ENCODE results near the gene HNRNPC.
"Not testable (repeated sequence)": the region's sequence is repeated elsewhere in the genome, so short reads cannot be mapped to it uniquely, and the experiment has no call there.

HNRNPC gene

DNA sequence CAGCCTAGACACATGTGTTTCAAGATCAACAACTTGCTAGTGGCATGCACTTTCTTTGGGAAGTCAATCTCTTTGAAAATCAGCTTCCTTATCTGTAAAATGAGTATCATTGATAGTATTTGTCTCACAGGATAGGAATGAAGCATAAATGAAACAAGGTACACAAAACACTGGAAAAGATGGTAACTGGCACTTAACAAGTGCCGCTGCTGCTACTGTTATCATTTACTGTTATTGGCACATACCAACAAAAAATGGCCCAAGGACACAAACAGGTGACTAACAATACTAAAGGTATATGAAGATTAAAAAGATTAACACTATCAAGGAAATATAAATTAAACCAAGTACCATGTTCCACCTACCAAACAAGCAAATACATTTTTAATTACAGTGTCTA is 20.9 kb downstream of the HNRNPC start:
- H3K4me3 ChIP-seq (ENCODE audit: low read depth, low read length) = no peak overlapping the region

- no peak overlapping the region for H3K4me3 ChIP-seq (ENCODE audit: low read depth, low read length)
Measured at GRCh38 chr14:21245813-21246212, 23.4 kb downstream of the HNRNPC start.

- no peak overlapping the region for H3K4me3 ChIP-seq (ENCODE audit: low read depth, low read length)
Measured at GRCh38 chr14:21244544-21244943, 24.7 kb downstream of the HNRNPC start.

- H3K4me3 ChIP-seq (ENCODE audit: low read depth, low read length) = no peak overlapping the region
Measured at GRCh38 chr14:21241218-21241819, 27.9 kb downstream of the HNRNPC start.

DNA sequence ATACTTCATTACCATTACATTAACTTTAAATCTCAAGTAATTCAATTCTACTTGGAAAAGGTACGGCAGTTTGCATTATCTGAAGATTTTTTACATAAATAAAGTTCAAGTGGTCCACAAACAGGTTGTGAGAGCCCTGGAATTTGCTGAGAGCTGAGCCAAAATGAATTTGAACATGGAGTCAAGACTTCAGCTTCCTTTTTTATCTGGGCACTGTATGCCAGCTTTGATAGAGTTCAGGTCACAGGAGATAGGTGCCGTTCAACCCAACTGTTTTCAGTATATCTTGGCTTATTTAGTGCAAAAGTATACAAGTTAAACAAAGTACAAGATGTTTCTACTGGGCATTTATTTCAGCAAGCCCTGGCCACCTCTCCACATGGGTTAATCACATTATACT is 28.8 kb downstream of the HNRNPC start:
- H3K4me3 ChIP-seq (ENCODE audit: low read depth, low read length) = no peak overlapping the region

DNA sequence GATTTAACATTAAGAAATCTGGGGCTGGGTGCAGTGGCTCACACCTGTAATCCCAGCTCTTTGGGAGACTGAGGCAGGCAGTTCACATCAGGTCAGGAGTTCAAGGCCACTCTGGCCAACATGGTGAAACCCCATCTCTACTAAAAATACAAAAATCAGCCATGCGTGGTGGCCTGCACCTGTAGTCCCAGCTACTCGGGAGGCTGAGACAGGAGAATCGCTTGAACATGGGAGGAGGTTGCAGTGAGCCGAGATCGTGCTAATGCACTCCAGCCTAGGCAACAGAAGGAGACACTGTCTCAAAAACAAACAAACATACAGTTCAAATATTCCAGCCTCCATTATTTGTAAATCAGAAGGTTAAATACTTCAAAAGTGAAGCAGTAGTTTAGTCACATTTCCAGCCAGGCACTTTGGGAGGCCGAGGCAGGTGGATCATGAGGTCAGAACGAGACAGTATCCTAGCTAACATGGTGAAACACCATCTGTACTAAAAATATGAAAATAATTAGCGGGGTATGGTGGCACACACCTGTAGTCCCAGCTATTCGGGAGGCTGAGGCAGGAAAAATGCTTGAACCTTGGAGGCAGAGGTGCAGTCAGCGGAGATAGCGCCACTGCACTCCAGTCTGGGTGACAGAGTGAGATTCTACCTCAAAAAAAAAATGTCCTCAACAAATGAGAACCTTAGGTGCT is 30.3 kb downstream of the HNRNPC start:
- no peak overlapping the region for H3K4me3 ChIP-seq (ENCODE audit: low read depth, low read length)

- no peak overlapping the region for H3K4me3 ChIP-seq (ENCODE audit: low read depth, low read length)
Measured at GRCh38 chr14:21236948-21237797, 32.1 kb downstream of the HNRNPC start.

DNA sequence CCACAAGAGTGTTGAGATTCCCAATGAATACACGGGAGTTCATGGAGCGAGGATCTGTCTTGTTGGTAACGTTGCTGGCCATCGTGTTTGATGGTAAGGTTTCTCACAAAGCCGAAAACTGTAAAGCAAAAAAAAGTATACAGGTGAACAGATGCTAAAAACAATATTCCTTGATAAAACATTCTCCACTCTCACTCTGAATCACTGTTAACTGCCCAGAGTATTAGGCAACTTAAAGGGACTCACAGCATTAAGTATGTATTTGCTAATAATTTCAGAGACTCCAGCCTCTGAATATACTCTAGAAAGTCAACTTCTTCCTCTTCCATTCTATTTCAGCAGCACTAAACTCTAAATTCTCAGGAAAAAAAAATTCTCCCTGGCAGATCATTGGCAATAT is 35.1 kb downstream of the HNRNPC start:
- no peak overlapping the region for H3K4me3 ChIP-seq (ENCODE audit: low read depth, low read length)

DNA sequence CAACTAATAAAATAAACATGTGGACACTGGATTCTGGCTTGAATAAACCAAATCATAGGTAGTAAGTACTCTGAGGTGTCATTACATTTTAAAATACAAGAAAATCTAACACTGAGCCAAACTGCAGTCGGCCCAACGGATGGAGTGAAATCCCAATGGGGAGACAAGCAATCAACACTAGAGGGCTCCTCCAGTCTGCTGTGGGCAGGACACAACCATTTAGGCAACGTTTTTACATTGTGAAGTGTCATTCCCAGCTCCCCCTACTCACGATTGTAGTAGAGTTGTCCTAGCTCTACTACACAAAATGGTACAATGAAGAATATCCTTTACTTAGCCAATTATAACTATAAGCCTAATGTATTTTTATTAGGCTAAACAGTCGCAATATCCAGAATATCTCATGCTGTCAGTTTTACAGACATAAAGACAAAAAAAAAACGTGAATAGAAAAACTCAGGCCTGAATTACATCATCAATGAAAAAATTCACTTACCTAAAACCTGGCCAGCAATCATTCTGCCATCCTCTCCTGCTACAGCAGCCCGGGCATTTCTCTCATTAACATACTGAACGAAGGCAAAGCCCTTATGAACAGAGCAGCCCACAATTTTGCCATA is 35.7 kb downstream of the HNRNPC start:
- no peak overlapping the region for H3K4me3 ChIP-seq (ENCODE audit: low read depth, low read length)

DNA sequence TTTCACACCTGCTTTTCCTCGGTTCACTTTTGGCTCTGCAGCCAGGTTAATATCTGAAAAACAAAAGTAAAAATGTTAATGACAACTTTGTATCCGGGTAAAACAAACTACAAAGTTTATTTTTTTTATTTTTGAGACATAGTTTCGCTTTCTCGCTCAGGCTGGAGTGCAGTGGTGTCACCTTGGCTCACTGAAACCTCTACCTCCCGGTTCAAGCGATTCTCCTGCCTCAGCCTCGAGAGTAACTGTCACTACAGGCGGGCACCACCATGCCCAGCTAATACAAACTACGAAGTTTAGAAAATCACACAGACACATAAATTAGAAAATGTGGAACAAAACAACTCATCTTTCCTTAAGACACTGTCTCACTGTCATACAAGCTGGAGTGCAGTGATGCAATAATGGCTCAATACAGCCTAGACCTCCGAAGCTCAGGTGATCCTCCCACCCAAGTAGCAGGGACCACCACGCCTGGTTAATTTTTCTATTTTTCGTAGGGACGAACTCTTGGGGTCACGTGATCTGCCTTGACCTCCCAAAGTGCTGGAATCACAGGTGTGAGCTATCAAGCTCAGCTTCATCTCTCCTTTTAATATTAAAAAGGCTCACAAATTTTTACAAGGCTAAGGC is 38.1 kb downstream of the HNRNPC start:
- H3K4me3 ChIP-seq (ENCODE audit: low read depth, low read length) = no peak overlapping the region

DNA sequence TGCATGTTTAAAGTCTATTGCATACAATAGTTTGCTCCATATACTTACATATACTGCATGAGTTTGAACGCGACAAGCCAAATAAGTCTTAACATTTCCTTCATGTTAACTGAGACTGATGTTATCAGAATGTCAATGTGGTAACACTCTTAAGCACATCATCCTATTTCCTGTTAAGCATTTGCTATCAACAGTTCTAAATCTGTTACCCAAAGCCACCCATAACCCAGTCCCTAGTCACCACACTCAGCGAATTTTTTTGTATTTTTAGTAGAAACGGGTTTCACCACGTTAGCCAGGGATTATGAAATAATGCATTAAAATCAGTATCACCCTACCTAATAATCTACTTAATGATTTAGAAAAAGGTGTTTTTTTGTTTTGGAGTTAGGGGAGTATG is 39.4 kb downstream of the HNRNPC start:
- no peak overlapping the region for H3K4me3 ChIP-seq (ENCODE audit: low read depth, low read length)

DNA sequence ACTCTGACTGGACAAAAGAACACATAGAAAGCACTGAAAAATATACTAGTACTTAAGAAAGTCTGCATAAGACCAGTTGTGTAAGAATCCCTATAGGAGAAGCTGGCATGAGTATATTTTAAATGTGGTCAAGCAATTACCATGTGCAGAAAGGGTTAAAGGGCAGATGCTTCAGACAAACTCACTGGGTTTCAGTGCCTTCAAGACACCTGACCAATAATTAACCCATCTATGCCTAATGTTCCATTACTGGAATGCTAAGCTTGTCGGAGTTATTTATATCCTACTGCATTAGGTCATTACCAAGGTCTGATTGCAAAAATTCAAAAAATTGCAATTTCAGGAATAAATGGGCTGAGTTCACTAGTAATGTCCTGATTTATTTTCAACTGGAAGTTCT is 41.3 kb downstream of the HNRNPC start:
- H3K4me3 ChIP-seq (ENCODE audit: low read depth, low read length) = no peak overlapping the region

DNA sequence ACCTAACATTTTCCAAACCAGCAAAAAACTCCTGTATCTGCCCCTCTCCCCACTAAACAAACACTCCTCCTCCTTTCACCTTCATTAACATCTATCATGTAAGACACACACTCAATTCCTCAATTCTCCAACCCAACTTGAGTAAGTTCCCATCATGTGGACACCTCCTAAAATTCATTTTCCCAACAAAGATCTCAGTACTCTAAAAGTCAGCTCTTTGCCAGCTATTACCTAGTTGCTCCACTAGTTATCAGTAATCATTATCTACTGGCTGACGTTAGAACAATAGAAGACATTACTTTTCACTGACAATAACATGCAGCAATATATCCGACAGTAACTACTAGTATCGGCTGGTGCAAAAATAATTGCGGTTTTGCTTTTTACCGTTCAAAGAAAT is 42.1 kb downstream of the HNRNPC start:
- H3K4me3 ChIP-seq (ENCODE audit: low read depth, low read length) = no peak overlapping the region

GRCh38 chr14:21226467-21226866 is 42.8 kb downstream of the HNRNPC start:
- H3K4me3 ChIP-seq (ENCODE audit: low read depth, low read length) = no peak overlapping the region

- H3K4me3 ChIP-seq (ENCODE audit: low read depth, low read length) = not testable (repeated sequence)
Measured at GRCh38 chr14:21225164-21225563, 44.1 kb downstream of the HNRNPC start.

- H3K4me3 ChIP-seq (ENCODE audit: low read depth, low read length) = no peak overlapping the region
Measured at GRCh38 chr14:21220874-21221477, 48.3 kb downstream of the HNRNPC start.

GRCh38 chr14:21219561-21220111 is 49.6 kb downstream of the HNRNPC start:
- no peak overlapping the region for H3K4me3 ChIP-seq (ENCODE audit: low read depth, low read length)

DNA sequence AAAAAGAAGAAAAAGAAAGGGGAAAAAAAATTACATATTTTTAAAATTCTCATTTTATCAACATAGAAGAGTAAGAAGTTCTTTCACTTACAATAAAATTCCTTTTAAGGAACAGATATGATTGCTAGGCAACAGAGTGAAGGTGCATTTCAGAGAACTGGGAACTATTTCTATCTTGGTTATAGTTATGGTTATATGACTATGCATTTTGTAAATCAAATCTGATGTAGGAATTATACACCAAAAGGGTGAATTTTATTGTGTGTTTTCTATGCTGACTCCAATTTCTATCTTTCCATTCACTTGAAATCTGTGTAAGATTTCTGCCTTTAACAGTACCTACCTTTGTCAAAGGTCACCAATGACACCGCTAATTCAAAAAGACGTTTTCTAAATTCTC is 50.1 kb downstream of the HNRNPC start:
- H3K4me3 ChIP-seq (ENCODE audit: low read depth, low read length) = no peak overlapping the region

DNA sequence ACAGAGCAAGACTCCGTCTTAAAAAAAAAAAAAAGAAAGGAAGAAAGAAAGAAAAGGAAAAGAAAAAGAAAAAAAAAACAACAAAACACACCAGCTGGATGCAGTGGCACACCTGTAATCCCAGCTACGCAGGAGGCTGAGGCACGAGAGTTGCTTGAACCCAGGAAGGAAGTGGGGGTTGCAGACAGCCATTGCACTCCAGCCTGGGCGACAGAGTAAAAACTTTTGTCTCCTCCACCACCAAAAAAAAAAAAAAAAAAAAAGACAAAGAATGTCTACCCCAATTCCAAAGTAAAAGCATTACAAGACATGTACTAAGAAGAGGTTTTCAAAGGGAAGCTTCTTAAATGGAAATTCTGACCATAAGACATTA is 53.4 kb downstream of the HNRNPC start:
- H3K4me3 ChIP-seq (ENCODE audit: low read depth, low read length) = no peak overlapping the region

- H3K4me3 ChIP-seq (ENCODE audit: low read depth, low read length) = no peak overlapping the region
Measured at GRCh38 chr14:21215130-21215878, 53.9 kb downstream of the HNRNPC start.

Measured in iPS-11a (cell line).